ENCODE measurements around the gene CS.

DNA sequence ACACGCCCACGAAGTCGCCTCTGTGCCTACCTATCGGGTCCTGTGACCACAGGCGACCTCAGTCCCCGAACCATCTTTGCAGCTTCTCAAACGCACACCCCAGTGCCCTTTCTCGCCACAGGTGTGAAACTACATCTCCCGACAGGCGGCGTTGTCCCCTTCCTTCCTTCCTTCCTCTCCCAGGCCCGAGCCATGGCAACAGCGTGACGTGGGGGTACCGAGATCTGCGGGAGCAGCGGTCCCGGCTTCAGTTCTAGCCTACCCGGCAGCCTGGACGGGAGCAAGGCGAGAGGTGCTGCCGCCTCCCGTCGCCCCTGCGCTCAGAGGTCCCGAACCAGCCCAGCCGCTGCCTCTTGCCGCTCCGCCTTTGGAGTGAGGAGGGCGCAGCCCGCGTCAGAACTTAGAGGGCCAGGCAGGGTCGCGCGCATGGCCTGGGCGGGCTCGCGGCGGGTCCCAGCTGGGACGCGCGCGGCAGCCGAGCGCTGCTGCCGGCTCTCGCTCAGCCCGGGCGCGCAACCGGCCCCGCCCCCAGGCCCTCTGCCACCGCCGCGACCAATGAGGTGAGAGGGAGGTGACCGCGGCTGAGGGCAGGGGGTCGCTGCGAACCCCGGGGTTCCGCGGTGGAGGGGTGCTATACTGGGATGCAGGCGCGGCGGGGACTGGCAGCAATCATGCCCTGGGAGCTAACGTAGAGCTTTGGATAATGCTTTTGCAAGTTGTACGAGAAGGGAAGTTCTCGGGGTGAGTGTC lies 33.3 kb downstream of the CS start, which contains the start of gene COQ10A:
- TF ChIP-seq, protein P1, sequence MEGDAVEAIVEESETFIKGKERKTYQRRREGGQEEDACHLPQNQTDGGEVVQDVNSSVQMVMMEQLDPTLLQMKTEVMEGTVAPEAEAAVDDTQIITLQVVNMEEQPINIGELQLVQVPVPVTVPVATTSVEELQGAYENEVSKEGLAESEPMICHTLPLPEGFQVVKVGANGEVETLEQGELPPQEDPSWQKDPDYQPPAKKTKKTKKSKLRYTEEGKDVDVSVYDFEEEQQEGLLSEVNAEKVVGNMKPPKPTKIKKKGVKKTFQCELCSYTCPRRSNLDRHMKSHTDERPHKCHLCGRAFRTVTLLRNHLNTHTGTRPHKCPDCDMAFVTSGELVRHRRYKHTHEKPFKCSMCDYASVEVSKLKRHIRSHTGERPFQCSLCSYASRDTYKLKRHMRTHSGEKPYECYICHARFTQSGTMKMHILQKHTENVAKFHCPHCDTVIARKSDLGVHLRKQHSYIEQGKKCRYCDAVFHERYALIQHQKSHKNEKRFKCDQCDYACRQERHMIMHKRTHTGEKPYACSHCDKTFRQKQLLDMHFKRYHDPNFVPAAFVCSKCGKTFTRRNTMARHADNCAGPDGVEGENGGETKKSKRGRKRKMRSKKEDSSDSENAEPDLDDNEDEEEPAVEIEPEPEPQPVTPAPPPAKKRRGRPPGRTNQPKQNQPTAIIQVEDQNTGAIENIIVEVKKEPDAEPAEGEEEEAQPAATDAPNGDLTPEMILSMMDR (IDR thresholded peaks at IDR 0.05): peak; percentile 43 to 82 (median 70)
- peak; percentile 95 to 96 for TF ChIP-seq POLR2A (IDR thresholded peaks at IDR 0.05)

Data from adrenal gland (tissue), 5 donors.